Activated CD4-positive, CD25-positive, alpha-beta regulatory T cell treated with anti-CD3 and anti-CD28 coated beads, Interleukin-2, amount 50 U/mL, for 72 hours (primary cell): ENCODE measurements around the gene TMEM176A.

Experiments
- DNase-seq: peaks from one replicate; pipeline ENCODE4 v3.0.0; 2021

Gene TMEM176A

GRCh38 chr7:150850273-150850672 lies 49.7 kb downstream of the TMEM176A start:
- DNase-seq = no peak

- no peak for DNase-seq
These were observed 51.2 kb downstream of the TMEM176A start for GRCh38 chr7:150851492-150852370.

GRCh38 chr7:150852371-150852905 lies 51.9 kb downstream of the TMEM176A start, which contains the start of gene AOC1:
AOC1 (plus strand) TSS chr7:150852517; CDS start chr7:150856471, 3,954 bp downstream.
- DNase-seq = no peak

- DNase-seq = no peak
These were observed 53.8 kb downstream of the TMEM176A start for GRCh38 chr7:150854066-150855000.
